Measurements from ENCODE around the gene ANXA4.
A peak's percentile ranks its signal among the peaks of the same experiment; 100 is the strongest.
"Not testable (repeated sequence)": the region's sequence is repeated elsewhere in the genome, so short reads cannot be mapped to it uniquely, and the experiment has no call there.

The ANXA4 gene

DNA sequence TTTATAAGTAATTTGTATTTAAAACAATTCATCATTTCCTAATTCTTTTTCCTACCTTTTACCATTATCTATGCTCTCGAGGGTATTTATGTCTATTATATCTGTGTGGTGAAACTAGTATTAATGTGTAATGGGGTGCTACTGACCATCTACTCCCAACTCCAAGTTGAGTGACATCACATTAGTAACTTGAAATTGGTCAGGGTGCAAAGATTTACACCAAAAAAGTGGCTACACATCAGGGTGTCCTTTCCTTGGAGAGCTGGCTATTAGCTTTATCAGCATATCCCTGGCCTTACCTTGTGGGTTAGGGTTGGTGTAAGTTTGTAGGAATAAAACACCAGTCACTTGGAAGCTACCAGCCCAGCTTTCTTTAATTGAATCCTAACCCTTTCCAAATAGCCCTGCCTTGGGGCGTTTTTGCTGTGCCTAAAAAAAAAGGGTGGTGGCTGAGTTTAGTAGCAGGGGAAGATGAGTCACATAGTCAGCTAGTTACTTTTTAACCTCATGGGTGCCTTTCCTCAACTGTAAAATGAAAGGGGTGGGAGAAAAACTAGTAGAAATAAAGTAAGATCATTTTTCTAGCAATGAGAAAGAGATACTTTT, 14.0 kb downstream of the ANXA4 start:
- DNase-seq: no peak

- DNase-seq: no peak
These were observed 20.1 kb downstream of the ANXA4 start for GRCh38 chr2:69762025-69762424.

GRCh38 chr2:69762513-69763494, 20.9 kb downstream of the ANXA4 start:
- DNase-seq: peak in 11 of 14 donors; percentile 19 to 58 (median 42)

- not testable (repeated sequence) for DNase-seq
These were observed 21.9 kb downstream of the ANXA4 start for GRCh38 chr2:69763831-69764230.

GRCh38 chr2:69764286-69765095, 22.6 kb downstream of the ANXA4 start:
- DNase-seq: no peak

GRCh38 chr2:69765096-69765380, 23.1 kb downstream of the ANXA4 start:
- DNase-seq: no peak

GRCh38 chr2:69766014-69766413, 24.1 kb downstream of the ANXA4 start:
- no peak for DNase-seq

- peak in 1 of 14 donors; percentile 8 for DNase-seq
These were observed 25.1 kb downstream of the ANXA4 start for GRCh38 chr2:69767034-69767433.

DNA sequence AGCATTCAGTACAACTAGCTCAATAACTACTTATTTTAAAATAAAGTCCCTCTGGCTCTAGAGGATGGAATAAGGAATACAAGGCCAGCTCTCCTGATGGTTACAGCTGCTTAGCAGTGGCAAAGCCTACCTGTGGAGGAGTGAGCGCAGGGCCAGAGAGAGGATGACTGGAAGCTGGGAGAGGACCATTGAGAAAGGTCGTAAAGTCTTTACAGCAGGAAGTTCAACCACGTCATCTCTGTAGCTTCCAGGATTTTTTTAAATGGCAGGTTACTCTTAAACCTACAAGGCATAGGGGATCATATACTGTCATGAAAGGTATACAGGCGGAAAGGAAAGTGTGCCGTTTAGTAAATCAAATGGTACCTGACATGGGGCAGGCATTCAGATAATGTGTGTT, 26.3 kb downstream of the ANXA4 start:
- no peak for DNase-seq

DNA sequence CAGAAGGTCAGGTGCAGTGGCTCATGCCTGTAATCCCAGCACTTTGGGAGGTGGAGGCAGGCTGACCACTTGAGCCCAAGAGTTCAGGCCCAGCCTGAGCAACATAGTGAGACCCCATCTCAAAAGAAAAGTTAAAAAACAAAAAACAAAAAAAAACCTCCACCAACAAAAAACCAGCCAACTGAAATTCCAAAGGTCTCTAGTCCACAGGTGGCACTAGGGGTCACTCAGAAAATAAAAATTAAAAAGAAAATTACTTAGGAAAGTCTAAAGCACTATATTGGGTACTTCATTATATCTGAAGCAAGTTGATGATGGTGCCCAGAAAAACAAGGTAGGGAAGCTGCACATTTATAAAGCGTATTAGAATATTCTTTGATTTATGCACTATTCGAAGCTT, 26.9 kb downstream of the ANXA4 start:
- no peak for DNase-seq

- DNase-seq: no peak
These were observed 27.3 kb downstream of the ANXA4 start for GRCh38 chr2:69769272-69769671.

DNA sequence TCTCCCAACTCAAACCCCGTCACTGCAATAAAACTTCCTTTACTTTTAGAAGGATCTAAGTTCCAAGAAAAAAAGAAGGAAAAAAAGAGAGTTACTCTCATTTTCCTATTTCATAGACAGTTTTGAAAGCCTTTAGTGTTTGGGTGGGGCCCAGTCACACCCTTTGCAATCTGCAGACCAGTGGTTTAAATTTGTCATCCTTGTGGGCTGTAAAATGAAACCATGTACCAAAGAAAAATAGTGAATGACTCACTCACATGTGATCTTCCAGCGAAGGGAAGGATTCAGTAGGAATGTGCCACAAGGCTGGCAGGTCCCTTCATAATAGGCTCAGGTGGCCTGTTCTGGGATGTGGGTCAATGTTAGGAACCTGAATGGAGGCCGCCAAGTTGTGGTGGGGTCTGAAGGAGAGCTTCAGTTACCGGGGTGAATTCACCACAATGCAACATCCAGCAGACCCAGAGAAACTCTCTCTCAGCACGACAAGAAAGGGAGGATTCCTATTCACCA, 28.3 kb downstream of the ANXA4 start:
- no peak for DNase-seq

- no peak for DNase-seq
These were observed 28.8 kb downstream of the ANXA4 start for GRCh38 chr2:69770747-69771146.

GRCh38 chr2:69771461-69771860, 29.5 kb downstream of the ANXA4 start:
- no peak for DNase-seq

DNA sequence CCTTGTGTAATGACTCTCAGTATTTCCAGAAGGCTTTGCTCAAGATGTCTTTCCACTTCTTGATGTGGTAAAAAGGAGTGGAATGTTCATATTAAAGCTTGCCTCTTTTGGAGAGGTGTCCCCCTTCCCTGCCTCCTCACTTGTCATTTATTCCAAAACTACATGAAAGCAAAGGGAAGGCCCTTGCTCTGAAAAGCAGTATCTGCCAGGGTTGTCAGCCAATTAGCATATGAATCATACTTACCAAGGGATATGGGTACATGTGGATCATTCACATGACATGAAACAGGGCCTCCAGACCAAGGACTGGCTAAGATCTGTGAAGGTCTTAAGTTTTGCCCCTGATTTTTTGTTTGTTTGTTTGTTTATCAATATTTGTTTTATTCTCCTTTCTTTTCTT, 31.3 kb downstream of the ANXA4 start:
- no peak for DNase-seq

DNA sequence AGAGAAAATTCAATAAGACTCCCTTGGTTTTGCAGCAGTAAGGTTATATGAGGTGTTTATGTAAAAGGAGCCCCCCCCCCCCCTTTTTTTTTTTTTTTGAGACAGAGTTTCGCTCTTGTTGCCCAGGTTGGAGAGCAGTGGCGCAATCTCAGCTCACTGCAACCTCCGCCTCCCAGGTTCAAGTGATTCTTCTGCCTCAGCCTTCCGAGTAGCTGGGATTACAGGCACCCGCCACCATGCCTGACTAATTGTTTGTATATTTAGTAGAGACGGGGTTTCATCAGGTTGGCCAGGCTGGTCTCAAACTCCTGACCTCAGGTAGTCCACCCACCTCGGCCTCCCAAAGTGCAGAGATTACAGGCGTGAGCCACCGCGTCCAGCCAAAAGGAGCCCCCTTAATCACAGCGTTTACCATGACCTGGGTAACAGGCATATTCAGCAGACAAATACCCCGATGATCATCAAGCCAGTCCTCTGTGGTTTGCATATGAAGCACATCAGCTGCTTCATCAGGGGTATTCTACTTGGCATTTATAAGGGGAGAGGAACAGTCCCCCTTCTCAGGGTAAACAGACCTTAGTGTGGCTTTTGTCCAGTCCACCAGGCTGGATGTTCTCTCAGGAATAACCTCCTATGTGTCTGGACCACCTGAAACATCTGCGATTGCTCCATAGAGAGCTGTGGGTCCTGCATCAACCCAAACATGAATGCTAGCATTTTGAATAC, 32.5 kb downstream of the ANXA4 start:
- not testable (repeated sequence) for DNase-seq

DNA sequence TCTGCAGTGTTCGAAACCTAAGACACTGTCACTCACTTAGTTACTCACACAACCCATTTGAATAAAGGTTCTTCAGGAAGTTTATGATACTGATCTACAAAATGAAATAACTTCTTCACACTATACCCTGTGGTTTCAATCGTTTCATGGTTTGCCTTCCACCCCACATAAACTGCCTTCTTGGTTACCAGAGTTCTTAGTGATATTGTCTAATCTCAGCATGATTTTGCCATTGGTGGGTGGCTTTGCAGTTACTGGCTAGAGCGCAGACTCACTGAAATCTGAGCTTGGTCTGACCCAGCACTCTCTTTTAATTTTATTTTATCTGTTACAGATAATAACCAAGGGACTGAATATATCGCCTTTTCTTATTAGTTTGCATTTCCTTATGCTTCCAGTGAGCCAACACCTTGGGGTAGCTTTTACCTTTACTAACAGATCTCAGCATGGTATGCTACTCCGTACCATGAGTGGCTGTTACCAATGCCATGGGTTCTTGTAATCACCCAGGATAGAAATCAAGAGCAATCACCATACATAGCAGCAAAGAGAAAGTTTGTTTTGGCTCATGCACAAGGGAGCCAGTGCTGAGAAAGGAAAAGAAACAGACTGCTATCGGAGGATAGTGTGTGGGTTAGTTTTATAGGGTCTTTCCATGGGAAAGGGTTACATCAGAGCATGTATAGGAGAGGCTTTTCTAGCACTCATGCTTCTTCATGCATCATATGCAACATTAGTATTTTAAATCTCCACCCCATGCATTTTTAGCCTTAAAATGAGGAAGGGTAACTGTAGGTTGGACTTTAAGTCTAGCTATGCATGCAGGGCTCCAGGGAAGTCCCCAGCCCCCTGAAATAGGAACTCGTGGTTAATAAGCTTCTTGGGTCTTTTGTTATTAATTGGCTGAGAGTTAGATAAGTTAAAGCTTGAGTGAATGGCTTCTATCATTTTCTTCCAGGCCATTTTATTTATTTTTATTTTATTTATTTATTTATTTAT, 33.3 kb downstream of the ANXA4 start:
- no peak for DNase-seq

GRCh38 chr2:69776886-69777785, 35.2 kb downstream of the ANXA4 start:
- no peak for DNase-seq

- no peak for DNase-seq
These were observed 35.8 kb downstream of the ANXA4 start for GRCh38 chr2:69777786-69778105.
